ENCODE results near the gene PADI6. TPM values are rescaled to one million over a fixed set of nuclear protein-coding genes. Genes with fewer than 3 reads are reported as not detected.
A peak's percentile ranks its signal among the peaks of the same experiment; 100 is the strongest.

Gene PADI6
- total and polyA plus RNA-seq, 9 of the 15 experiments (the other 6 are each of a cell fraction or from before 2014, with no cell fraction given), result not detected

DNA sequence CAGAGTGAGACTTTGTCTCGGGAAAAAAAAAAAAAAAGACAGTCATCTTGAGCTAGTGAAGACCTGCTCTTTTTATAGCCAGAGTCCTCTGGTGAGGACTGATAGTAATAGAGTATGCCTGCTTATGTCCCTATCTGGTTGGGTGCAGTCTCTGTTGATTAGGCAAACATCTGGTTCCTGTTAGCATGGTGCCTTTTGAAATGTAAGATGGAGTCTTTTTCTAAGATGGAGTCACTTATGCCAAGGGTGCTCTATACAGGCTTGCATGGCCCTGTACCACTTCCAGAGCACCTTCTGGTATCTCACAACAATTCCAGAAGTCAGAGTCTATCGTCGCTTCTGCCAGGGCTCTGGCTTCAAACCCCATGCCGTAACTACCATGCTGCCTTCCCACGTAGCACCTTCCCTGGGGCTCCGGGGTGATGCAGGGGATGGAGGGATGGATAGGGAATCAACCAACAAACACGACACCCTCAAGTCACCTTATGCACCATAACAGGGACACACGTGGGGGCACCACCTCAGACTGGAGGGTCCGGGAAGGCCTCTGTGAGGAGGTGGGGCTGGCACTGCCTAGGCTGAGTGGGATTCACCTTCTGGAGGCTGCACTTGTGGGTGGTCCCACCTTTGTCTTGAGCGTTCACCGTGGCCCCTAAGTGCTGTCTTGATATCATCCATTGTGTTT lies 11.6 kb upstream of the PADI6 start (continued):
- TF ChIP-seq TARDBP (IDR thresholded peaks at IDR 0.05), result no peak
- TF ChIP-seq SAFB2 (IDR thresholded peaks at IDR 0.05; ENCODE audit: borderline replicate concordance, low read depth, low read length, severe bottlenecking), result no peak
- TF ChIP-seq ZNF23 (CRISPR knock-in tag; IDR thresholded peaks at IDR 0.05), result peak; percentile 94
- no peak for TF ChIP-seq NCOA4 (IDR thresholded peaks at IDR 0.05; ENCODE audit: partially characterized antibody)
- TF ChIP-seq NRF1 (conservative IDR thresholded peaks at IDR 0.05 in 1 of 2, IDR thresholded peaks at IDR 0.05 in 1 of 2), result no peak
- TF ChIP-seq IRF2 (CRISPR knock-in tag; IDR thresholded peaks at IDR 0.05), result no peak
- TF ChIP-seq POLR2A (conservative IDR thresholded peaks at IDR 0.05), result no peak
- TF ChIP-seq KAT8 (IDR thresholded peaks at IDR 0.05; ENCODE audit: low read depth), result peak; percentile 94
- TF ChIP-seq, protein P1, sequence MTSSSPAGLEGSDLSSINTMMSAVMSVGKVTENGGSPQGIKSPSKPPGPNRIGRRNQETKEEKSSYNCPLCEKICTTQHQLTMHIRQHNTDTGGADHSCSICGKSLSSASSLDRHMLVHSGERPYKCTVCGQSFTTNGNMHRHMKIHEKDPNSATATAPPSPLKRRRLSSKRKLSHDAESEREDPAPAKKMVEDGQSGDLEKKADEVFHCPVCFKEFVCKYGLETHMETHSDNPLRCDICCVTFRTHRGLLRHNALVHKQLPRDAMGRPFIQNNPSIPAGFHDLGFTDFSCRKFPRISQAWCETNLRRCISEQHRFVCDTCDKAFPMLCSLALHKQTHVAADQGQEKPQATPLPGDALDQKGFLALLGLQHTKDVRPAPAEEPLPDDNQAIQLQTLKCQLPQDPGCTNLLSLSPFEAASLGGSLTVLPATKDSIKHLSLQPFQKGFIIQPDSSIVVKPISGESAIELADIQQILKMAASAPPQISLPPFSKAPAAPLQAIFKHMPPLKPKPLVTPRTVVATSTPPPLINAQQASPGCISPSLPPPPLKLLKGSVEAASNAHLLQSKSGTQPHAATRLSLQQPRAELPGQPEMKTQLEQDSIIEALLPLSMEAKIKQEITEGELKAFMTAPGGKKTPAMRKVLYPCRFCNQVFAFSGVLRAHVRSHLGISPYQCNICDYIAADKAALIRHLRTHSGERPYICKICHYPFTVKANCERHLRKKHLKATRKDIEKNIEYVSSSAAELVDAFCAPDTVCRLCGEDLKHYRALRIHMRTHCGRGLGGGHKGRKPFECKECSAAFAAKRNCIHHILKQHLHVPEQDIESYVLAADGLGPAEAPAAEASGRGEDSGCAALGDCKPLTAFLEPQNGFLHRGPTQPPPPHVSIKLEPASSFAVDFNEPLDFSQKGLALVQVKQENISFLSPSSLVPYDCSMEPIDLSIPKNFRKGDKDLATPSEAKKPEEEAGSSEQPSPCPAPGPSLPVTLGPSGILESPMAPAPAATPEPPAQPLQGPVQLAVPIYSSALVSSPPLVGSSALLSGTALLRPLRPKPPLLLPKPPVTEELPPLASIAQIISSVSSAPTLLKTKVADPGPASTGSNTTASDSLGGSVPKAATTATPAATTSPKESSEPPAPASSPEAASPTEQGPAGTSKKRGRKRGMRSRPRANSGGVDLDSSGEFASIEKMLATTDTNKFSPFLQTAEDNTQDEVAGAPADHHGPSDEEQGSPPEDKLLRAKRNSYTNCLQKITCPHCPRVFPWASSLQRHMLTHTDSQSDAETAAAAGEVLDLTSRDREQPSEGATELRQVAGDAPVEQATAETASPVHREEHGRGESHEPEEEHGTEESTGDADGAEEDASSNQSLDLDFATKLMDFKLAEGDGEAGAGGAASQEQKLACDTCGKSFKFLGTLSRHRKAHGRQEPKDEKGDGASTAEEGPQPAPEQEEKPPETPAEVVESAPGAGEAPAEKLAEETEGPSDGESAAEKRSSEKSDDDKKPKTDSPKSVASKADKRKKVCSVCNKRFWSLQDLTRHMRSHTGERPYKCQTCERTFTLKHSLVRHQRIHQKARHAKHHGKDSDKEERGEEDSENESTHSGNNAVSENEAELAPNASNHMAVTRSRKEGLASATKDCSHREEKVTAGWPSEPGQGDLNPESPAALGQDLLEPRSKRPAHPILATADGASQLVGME (CRISPR knock-in tag; IDR thresholded peaks at IDR 0.05), result peak; percentile 99
- no peak for TF ChIP-seq BRD4 (IDR thresholded peaks at IDR 0.05)
- TF ChIP-seq, protein P2, sequence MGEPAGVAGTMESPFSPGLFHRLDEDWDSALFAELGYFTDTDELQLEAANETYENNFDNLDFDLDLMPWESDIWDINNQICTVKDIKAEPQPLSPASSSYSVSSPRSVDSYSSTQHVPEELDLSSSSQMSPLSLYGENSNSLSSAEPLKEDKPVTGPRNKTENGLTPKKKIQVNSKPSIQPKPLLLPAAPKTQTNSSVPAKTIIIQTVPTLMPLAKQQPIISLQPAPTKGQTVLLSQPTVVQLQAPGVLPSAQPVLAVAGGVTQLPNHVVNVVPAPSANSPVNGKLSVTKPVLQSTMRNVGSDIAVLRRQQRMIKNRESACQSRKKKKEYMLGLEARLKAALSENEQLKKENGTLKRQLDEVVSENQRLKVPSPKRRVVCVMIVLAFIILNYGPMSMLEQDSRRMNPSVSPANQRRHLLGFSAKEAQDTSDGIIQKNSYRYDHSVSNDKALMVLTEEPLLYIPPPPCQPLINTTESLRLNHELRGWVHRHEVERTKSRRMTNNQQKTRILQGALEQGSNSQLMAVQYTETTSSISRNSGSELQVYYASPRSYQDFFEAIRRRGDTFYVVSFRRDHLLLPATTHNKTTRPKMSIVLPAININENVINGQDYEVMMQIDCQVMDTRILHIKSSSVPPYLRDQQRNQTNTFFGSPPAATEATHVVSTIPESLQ (CRISPR knock-in tag; IDR thresholded peaks at IDR 0.05), result no peak
- TF ChIP-seq, protein P3, sequence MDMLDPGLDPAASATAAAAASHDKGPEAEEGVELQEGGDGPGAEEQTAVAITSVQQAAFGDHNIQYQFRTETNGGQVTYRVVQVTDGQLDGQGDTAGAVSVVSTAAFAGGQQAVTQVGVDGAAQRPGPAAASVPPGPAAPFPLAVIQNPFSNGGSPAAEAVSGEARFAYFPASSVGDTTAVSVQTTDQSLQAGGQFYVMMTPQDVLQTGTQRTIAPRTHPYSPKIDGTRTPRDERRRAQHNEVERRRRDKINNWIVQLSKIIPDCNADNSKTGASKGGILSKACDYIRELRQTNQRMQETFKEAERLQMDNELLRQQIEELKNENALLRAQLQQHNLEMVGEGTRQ (CRISPR knock-in tag; IDR thresholded peaks at IDR 0.05), result no peak
- TF ChIP-seq ZNF175 (CRISPR knock-in tag; IDR thresholded peaks at IDR 0.05; ENCODE audit: low read depth), result peak; percentile 99
- peak; percentile 99 for TF ChIP-seq MEF2D (tag; conservative IDR thresholded peaks at IDR 0.05; ENCODE audit: low read depth)
- TF ChIP-seq ASH1L (IDR thresholded peaks at IDR 0.05; ENCODE audit: borderline replicate concordance, low read depth, partially characterized antibody), result no peak
- TF ChIP-seq, protein P4, sequence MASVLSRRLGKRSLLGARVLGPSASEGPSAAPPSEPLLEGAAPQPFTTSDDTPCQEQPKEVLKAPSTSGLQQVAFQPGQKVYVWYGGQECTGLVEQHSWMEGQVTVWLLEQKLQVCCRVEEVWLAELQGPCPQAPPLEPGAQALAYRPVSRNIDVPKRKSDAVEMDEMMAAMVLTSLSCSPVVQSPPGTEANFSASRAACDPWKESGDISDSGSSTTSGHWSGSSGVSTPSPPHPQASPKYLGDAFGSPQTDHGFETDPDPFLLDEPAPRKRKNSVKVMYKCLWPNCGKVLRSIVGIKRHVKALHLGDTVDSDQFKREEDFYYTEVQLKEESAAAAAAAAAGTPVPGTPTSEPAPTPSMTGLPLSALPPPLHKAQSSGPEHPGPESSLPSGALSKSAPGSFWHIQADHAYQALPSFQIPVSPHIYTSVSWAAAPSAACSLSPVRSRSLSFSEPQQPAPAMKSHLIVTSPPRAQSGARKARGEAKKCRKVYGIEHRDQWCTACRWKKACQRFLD (CRISPR knock-in tag; IDR thresholded peaks at IDR 0.05), result peak; percentile 100
